ENCODE data around the gene TXNL4A. TPM values are rescaled to one million over a fixed set of nuclear protein-coding genes. Genes with fewer than 3 reads are reported as not detected.

TXNL4A gene
- total and polyA plus RNA-seq, 12 donors = 63.3 to 144 (median 91.6) TPM

DNA sequence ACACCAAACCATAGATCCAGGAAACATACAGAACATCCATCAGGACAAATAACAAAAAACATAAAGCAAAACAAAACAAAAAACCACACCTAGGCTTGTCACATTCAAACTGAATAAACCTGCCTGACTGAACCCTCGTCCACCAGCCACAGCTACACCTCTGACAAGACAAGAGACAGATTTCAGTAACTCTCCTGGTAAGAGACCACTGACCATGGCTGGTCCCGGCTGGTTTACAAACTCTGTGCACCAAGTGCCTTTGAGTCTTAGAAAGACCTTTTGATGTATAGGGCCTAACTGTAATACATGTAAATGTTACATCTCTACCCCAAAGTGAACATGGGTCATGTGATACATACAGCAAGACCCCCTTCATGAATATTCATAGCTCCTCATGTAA is 32.1 kb downstream of the TXNL4A start:
- Histone ChIP-seq H3K36me3 (no peaks in the 10 kb centered on the region), H3K9me3 (no peaks in the 10 kb centered on the region), H3K4me1 (peaks cover 0 to 18% (median 3%) of the 10 kb centered on the region in 9 donors), H3K27ac (no peak overlapping the region), H3K4me3 (no peak overlapping the region), H3K27me3 (peaks cover 0 to 18% (median 0%) of the 10 kb centered on the region in 7 donors)
- WGBS, 2 donors = 90 to 98% methylated on average over 2 of the region's 2 CpGs
- no peak for DNase-seq
- no peak for TF ChIP-seq CTCF (IDR thresholded peaks at IDR 0.05)
- ATAC-seq = no peak
- intact Hi-C loops (cut with DNase I) = loop anchor here in 1 of 10 donors (10.0 kb wide), 2 partner anchors 79 to 561 kb away; partner anchors contain the start of genes NFATC1 and RBFA

GRCh38 chr18:79955302-79956075 is 32.9 kb downstream of the TXNL4A start:
- ATAC-seq = no peak
- H3K27ac ChIP-seq = no peak overlapping the region
- H3K27me3 ChIP-seq = peaks cover 0 to 12% (median 0%) of the 10 kb centered on the region in 7 donors
- intact Hi-C loops (cut with DNase I) = loop anchor here in 1 of 10 donors (10.0 kb wide), 2 partner anchors 79 to 561 kb away; partner anchors contain the start of genes NFATC1 and RBFA
- WGBS, 2 donors = 90 to 91% methylated on average over 12 of the region's 12 CpGs
- H3K9me3 ChIP-seq = no peaks in the 10 kb centered on the region
- TF ChIP-seq CTCF (IDR thresholded peaks at IDR 0.05) = no peak
- H3K4me3 ChIP-seq = no peak overlapping the region
- peaks cover 0 to 18% (median 4%) of the 10 kb centered on the region in 9 donors for H3K4me1 ChIP-seq
- H3K36me3 ChIP-seq = no peaks in the 10 kb centered on the region
- DNase-seq = no peak

- no peak for TF ChIP-seq CTCF (IDR thresholded peaks at IDR 0.05)
- H3K9me3 ChIP-seq = no peaks in the 10 kb centered on the region
- ATAC-seq = no peak
- H3K4me3 ChIP-seq = no peak overlapping the region
- H3K4me1 ChIP-seq = peaks cover 0 to 25% (median 11%) of the 10 kb centered on the region in 9 donors
- 67 to 74% methylated on average over 5 of the region's 5 CpGs for WGBS, 2 donors
- H3K36me3 ChIP-seq = no peaks in the 10 kb centered on the region
- H3K27ac ChIP-seq = peak overlapping the region in 1 of 10 donors; percentile 36
- intact Hi-C loops (cut with DNase I) = loop anchor here in 3 of 10 donors (5.0 to 10.0 kb wide), 4 partner anchors 33 to 560 kb away; partner anchors contain the start of genes RBFA (in 2 of the 3), NFATC1 (in 1 of the 3) and TXNL4A (in 1 of the 3)
- DNase-seq = no peak
- peaks cover 0 to 9% (median 0%) of the 10 kb centered on the region in 7 donors for H3K27me3 ChIP-seq
Measured at GRCh38 chr18:79954791-79955190, 33.6 kb downstream of the TXNL4A start.

DNA sequence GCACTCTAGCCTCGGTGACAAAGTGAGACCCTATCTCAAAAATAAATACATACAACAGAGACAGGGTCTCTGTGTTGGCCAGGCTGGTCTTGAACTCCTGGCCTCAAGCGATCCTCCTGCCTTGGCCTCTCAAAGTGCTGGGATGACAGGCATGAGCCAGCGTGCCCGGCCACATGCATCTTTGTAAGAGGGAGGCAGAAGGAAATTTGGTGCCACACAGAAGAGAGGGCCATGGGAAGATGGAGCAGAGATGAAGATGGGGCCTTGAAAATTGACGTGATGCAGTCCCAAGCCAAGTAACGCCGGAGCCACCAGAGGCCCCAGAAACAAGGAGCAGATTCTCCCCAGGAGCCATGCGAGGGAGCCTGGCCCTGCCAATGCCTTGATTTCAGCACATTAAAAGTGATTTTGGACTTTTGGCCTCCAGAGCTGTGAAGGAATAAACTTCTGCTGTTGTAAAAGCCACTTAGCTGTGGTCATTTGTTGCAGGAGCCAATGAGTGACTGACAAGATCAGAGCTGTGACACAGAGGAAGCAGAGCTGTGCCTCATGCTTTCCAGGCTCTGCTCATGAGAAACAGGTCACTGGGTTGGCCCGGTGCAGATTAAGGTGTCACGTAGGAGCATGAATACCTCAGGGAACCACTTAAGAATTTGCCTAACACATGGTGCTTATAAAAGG is 34.3 kb downstream of the TXNL4A start:
- intact Hi-C loops (cut with DNase I) = loop anchor here in 3 of 10 donors (5.0 to 10.0 kb wide), 4 partner anchors 33 to 559 kb away; partner anchors contain the start of genes RBFA (in 2 of the 3), NFATC1 (in 1 of the 3) and TXNL4A (in 1 of the 3)
- Histone ChIP-seq H3K36me3 (peaks cover 0 to 4% (median 0%) of the 10 kb centered on the region in 9 donors), H3K27ac (peak overlapping the region in 1 of 10 donors; percentile 36), H3K27me3 (peaks cover 0 to 5% (median 0%) of the 10 kb centered on the region in 7 donors), H3K4me1 (peaks cover under 1 to 31% (median 15%) of the 10 kb centered on the region in 9 donors), H3K9me3 (no peaks in the 10 kb centered on the region), H3K4me3 (no peak overlapping the region)
- whole genome bisulfite sequencing, 2 donors = 76 to 83% methylated on average over 10 of the region's 10 CpGs
- ATAC-seq (no peak), DNase-seq (no peak)
- TF ChIP-seq CTCF (IDR thresholded peaks at IDR 0.05) = no peak

All from heart right ventricle (tissue), 16 donors.